ENCODE results near the gene BCKDHB.

GRCh38 chr6:80148220-80148619 lies 41.7 kb downstream of the BCKDHB start:
- TF ChIP-seq CREB1 (IDR thresholded peaks at IDR 0.05; ENCODE audit: low read depth): no peak
- no peak for TF ChIP-seq REST (IDR thresholded peaks at IDR 0.05; ENCODE audit: low read depth)
- no peak for TF ChIP-seq EP300 (IDR thresholded peaks at IDR 0.05; ENCODE audit: borderline replicate concordance)
- TF ChIP-seq FOXM1 (IDR thresholded peaks at IDR 0.05; ENCODE audit: borderline replicate concordance, low read depth): no peak
- TF ChIP-seq USF1 (IDR thresholded peaks at IDR 0.05): no peak
- no peak for TF ChIP-seq ZBTB7A (IDR thresholded peaks at IDR 0.05; ENCODE audit: low read depth)
- TF ChIP-seq NFIC (IDR thresholded peaks at IDR 0.05): no peak

Measured in Ishikawa (cell line).